ENCODE results near the gene PTPN21.

- TF ChIP-seq CTCF (IDR thresholded peaks at IDR 0.05; ENCODE audit: insufficient read depth, low read length) (no peak), GABPA (IDR thresholded peaks at IDR 0.05; ENCODE audit: low read depth) (no peak), POLR2AphosphoS5 (IDR thresholded peaks at IDR 0.05; ENCODE audit: low read depth) (no peak), REST (IDR thresholded peaks at IDR 0.05; ENCODE audit: insufficient replicate concordance, low read depth) (no peak), SPI1 (IDR thresholded peaks at IDR 0.05; ENCODE audit: borderline replicate concordance, low read depth) (no peak)
Observed at GRCh38 chr14:88496414-88496813, 58.4 kb downstream of the PTPN21 start.

All from HL-60 (cell line).